Measurements from ENCODE around the gene OSCP1.
"Not testable (repeated sequence)": the region's sequence is repeated elsewhere in the genome, so short reads cannot be mapped to it uniquely, and the experiment has no call there.

The OSCP1 gene

DNA sequence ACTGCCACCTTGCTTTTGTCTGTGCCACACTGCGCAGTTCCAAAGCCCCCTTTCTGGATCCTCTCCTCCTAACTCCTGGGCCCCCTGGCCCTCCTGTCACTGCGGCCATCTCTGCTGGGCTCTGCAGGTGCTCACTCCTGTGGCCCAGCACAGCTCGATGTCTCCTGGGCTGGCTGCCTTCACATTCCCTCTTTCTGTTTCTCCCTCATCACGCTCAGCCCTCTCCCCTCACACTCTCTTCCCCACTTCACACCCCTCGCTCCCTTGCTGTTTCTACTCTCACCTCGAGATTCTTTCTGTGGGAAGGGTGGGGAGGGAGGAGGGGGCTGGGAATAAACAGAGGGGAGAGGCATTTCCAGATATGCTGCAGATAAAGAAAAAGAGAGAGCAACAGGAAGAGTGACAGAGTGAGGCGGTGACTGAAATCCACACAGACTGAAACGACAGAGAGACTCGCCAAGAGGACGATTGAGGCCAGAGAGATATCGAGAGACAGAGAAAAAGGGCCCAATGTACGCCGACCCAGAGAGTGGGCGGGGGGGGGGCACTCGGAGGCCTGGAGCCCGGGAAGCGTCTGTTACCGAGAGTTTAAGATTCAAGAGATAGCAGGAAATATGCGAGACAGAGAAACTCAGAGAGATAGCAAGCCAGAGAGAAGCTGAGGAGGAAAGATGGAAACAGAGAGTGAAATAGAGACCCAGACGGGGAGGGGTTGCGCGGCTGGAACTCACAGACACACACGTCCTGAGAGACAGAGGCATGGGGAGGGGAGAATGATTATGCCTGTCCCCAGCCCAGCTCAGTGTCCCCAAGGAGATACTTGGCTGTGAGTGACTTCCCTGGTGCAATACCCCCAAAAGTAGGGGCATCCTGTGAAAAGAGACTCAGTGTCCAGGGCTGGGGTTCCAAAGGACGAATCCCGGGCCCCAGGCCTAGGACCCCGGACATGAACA is 31.8 kb upstream of the OSCP1 start:
- H3K27me3 Mint-ChIP-seq = peaks cover 27% of the 10 kb centered on the region
- H3K27ac Mint-ChIP-seq (ENCODE audit: low read depth) = peak overlapping the region; percentile 68
- H3K4me1 Mint-ChIP-seq = no peaks in the 10 kb centered on the region

DNA sequence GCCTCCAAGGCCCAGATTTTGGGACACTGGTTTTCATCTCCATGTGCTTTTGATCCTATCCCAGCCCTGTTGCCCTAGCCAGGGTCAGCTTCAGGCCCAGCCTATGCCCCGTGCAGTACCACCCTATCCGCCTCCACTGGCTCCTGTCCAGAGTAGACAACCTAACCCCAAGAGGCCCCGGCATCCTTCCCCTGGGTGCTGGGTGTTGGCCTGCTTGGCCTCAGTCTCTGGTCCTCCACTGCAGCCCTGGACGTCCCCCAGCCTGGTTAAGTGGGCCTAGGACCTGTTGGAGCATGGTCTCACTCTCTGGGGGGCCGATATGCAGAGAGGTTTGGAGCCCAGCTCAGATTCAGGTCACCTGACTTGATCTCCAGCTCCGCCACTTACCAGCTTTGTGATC is 30.8 kb upstream of the OSCP1 start:
- Mint-ChIP-seq H3K4me1 (no peaks in the 10 kb centered on the region), H3K4me3 (no peak overlapping the region), H3K27me3 (peaks cover 27% of the 10 kb centered on the region), H3K9me3 (no peaks in the 10 kb centered on the region), H3K36me3 (ENCODE audit: insufficient read depth) (peaks cover 4% of the 10 kb centered on the region), H3K27ac (ENCODE audit: low read depth) (no peak overlapping the region)
- DNase-seq (ENCODE audit: low spot score in 2 of 2) (no peak), ATAC-seq (replicated peaks; ENCODE audit: extremely low read depth, poor library complexity, severe bottlenecking) (no peak)

More for the DNA sequence above, 31.8 kb upstream of the OSCP1 start:
- Mint-ChIP-seq H3K9me3 (no peaks in the 10 kb centered on the region), H3K4me3 (no peak overlapping the region), H3K36me3 (ENCODE audit: insufficient read depth) (peaks cover 2% of the 10 kb centered on the region)
- ATAC-seq (replicated peaks; ENCODE audit: extremely low read depth, poor library complexity, severe bottlenecking) (no peak), DNase-seq (ENCODE audit: low spot score in 2 of 2) (no peak)

DNA sequence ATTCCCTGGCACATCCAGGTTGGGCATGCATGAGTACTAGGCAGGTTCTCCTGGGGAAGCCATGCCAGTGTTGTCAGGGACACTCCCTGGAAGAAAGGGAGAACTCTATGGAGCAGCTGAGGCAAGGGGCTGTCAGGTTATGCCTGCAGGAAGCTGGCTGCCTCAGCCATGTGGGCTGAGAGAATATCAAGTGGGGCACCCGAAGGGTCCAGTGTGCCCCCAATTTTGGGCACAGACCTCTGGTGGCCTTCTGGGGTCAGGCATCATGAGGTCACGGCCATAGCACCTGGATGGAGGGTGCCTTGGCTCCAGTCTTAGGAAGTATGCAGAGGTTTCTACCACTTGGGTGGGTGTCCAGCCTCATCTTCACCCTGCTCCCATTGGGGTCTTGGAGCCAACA is 29.9 kb upstream of the OSCP1 start:
- DNase-seq (ENCODE audit: low spot score in 2 of 2) = no peak
- peaks cover 4% of the 10 kb centered on the region for H3K36me3 Mint-ChIP-seq (ENCODE audit: insufficient read depth)
- peaks cover 27% of the 10 kb centered on the region for H3K27me3 Mint-ChIP-seq
- no peaks in the 10 kb centered on the region for H3K9me3 Mint-ChIP-seq
- H3K27ac Mint-ChIP-seq (ENCODE audit: low read depth) = no peak overlapping the region
- ATAC-seq (replicated peaks; ENCODE audit: extremely low read depth, poor library complexity, severe bottlenecking) = no peak
- no peaks in the 10 kb centered on the region for H3K4me1 Mint-ChIP-seq
- no peak overlapping the region for H3K4me3 Mint-ChIP-seq

DNA sequence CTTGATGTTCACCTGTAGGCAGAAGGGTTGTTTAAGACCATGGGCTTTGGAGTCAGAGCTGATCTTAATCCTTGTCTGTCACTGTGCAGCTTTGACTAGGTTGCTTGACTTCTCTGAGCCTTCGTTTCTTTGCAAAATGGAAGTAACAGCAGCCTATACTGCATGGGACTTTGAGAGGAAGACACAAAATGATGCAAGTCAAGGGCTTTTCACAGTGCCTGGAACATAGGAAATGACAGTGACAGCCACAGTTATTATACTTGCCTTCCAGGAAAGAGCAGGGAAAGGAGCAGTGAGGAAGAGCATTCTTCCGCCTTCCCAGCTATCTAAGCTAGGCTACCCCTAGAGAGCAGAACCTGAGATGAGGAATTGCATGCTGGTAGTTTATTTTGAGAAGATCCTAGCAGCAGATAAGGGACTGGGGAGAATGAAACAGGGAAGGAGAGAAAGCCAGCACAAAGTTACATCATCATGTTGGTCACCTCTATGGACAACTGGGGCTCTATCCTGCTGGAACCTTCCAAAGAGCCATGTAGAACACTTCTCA is 29.3 kb upstream of the OSCP1 start:
- peaks cover 4% of the 10 kb centered on the region for H3K36me3 Mint-ChIP-seq (ENCODE audit: insufficient read depth)
- no peaks in the 10 kb centered on the region for H3K9me3 Mint-ChIP-seq
- H3K4me1 Mint-ChIP-seq = no peaks in the 10 kb centered on the region
- ATAC-seq (replicated peaks; ENCODE audit: extremely low read depth, poor library complexity, severe bottlenecking) (no peak), DNase-seq (ENCODE audit: low spot score in 2 of 2) (no peak)
- H3K27ac Mint-ChIP-seq (ENCODE audit: low read depth) = no peak overlapping the region
- no peak overlapping the region for H3K4me3 Mint-ChIP-seq
- peaks cover 27% of the 10 kb centered on the region for H3K27me3 Mint-ChIP-seq

DNA sequence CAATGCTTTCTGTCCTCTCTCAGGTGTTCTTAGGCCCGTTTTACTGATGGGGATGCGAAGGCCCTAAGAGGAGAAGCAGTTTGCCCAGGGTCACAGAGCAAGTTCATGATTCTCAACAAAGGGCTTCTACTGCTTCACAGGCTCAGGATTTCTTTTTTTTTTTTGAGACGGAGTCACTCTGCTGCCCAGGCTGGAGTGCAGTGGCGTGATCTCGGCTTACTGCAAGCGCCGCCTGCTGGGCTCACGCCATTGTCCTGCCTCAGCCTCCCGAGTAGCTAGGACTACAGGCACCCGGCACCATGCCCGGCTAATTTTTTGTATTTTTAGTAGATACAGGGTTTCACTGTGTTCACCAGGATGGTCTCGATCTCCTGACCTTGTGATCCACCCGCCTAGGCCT is 27.4 kb upstream of the OSCP1 start:
- not testable (repeated sequence) for H3K36me3 Mint-ChIP-seq (ENCODE audit: insufficient read depth)

DNA sequence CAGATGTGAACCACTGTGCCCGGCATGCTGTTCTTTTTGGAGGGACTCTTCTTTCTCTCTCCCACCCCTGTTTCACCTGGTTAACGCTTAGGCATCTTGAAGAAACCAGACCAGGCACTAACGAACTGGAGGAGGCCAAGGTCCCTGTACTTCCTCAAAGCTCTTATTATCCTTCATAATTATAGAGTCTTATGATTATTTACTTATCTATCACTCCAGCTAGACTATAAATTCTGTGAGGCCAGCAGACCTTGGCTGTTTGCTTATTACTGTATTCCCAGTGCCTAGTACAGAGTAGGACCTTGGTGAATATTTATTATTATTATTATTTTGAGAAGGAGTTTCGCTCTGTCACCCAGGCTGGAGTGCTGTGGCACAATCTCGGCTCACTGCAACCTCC is 26.7 kb upstream of the OSCP1 start:
- no peaks in the 10 kb centered on the region for H3K4me1 Mint-ChIP-seq
- no peak overlapping the region for H3K27ac Mint-ChIP-seq (ENCODE audit: low read depth)
- DNase-seq (ENCODE audit: low spot score in 2 of 2) (no peak), ATAC-seq (replicated peaks; ENCODE audit: extremely low read depth, poor library complexity, severe bottlenecking) (no peak)
- no peak overlapping the region for H3K4me3 Mint-ChIP-seq
- peaks cover 4% of the 10 kb centered on the region for H3K36me3 Mint-ChIP-seq (ENCODE audit: insufficient read depth)
- H3K9me3 Mint-ChIP-seq = no peaks in the 10 kb centered on the region
- peaks cover 20% of the 10 kb centered on the region for H3K27me3 Mint-ChIP-seq

More for the DNA sequence above, 27.4 kb upstream of the OSCP1 start:
- DNase-seq (ENCODE audit: low spot score in 2 of 2); H3K27ac Mint-ChIP-seq (ENCODE audit: low read depth); H3K4me3 Mint-ChIP-seq; ATAC-seq (replicated peaks; ENCODE audit: extremely low read depth, poor library complexity, severe bottlenecking); H3K9me3 Mint-ChIP-seq; H3K4me1 Mint-ChIP-seq: not testable (repeated sequence)
- peaks cover 27% of the 10 kb centered on the region for H3K27me3 Mint-ChIP-seq

DNA sequence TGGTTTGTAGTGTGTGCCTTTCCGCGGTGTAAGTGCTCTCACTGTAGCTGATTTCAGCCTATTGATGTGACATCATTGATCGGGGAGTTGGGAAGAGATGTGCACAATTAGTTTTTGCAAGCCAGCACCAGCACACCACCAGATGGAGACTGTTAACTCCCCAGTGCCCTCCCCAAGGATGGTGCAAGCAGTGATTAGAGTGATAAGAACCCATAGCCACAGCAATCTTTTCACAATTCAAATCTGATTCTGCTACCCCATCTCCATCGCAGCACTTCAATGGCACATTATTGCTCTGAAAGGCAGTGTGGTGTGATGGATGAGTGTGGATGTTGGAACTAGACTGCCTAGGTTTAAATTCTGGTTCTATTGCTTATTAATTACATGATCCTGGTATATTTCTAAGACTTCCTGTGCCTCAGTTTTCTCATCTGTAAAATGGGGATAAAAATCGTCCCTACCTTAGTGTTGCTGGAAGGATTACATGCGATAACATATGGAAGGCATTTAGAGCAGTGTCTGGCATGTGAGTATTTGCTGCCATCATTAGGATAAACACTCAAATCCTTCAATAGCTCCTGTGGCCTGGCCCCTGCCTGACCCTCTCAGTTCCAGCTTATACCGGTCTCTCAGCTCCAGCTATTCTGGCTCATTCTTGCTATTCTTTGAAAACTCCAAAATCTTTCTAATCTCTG is 25.8 kb upstream of the OSCP1 start:
- no peaks in the 10 kb centered on the region for H3K9me3 Mint-ChIP-seq
- peaks cover 4% of the 10 kb centered on the region for H3K36me3 Mint-ChIP-seq (ENCODE audit: insufficient read depth)

DNA sequence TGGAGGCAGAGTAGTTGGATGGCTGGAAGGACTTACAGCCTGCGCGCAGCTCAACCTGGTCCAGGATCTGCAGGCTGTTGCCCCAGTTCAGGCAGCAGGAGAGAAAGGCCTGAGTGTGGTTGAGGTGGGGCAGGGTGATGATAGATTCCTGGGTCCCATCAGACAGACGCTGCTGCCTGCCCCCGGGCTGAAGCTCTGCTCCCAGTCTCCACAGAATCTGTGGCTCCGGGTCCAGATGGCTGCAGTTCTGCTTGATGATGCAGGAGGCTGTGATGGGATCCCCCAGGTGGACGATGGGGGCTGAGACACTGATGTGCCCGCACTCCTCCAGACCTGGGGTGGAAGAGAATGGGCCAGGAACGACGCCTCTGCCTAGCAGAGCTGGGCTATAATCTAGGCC is 25.1 kb upstream of the OSCP1 start:
- Mint-ChIP-seq H3K4me1 (no peaks in the 10 kb centered on the region), H3K9me3 (no peaks in the 10 kb centered on the region)

More for the DNA sequence above, 25.8 kb upstream of the OSCP1 start:
- ATAC-seq (replicated peaks; ENCODE audit: extremely low read depth, poor library complexity, severe bottlenecking) (no peak), DNase-seq (ENCODE audit: low spot score in 2 of 2) (no peak)
- H3K4me3 Mint-ChIP-seq = no peak overlapping the region
- no peak overlapping the region for H3K27ac Mint-ChIP-seq (ENCODE audit: low read depth)
- H3K27me3 Mint-ChIP-seq = peaks cover 13% of the 10 kb centered on the region
- no peaks in the 10 kb centered on the region for H3K4me1 Mint-ChIP-seq

DNA sequence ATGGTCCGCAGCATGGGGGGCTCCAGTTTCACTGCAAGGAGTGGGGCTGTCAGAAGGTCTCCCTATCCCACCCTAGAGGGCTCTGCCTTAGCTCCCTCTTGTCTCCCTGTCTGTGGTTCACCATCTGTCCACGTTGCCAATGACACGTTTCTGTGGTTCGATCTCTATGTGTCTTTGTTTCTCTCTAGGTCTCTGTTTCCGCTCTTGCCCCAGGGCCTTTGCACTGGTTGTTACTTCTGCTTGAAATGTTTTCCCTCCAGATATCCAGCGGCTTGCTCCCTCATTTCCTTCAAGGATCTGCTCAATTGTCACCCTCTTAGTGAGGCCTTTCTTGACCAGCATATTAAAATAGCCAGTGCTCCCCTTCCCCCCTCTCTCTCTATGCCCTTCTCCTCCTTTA is 22.4 kb upstream of the OSCP1 start:
- H3K27me3 Mint-ChIP-seq = no peaks in the 10 kb centered on the region
- no peak for DNase-seq (ENCODE audit: low spot score in 2 of 2)
- H3K36me3 Mint-ChIP-seq (ENCODE audit: insufficient read depth) = peaks cover 4% of the 10 kb centered on the region
- H3K9me3 Mint-ChIP-seq = no peaks in the 10 kb centered on the region
- H3K4me3 Mint-ChIP-seq = no peak overlapping the region
- no peaks in the 10 kb centered on the region for H3K4me1 Mint-ChIP-seq
- no peak overlapping the region for H3K27ac Mint-ChIP-seq (ENCODE audit: low read depth)
- no peak for ATAC-seq (replicated peaks; ENCODE audit: extremely low read depth, poor library complexity, severe bottlenecking)

More for the DNA sequence above, 25.1 kb upstream of the OSCP1 start:
- Mint-ChIP-seq H3K4me3 (no peak overlapping the region), H3K27ac (ENCODE audit: low read depth) (no peak overlapping the region), H3K27me3 (peaks cover 13% of the 10 kb centered on the region), H3K36me3 (ENCODE audit: insufficient read depth) (peaks cover 4% of the 10 kb centered on the region)
- DNase-seq (ENCODE audit: low spot score in 2 of 2) = no peak
- no peak for ATAC-seq (replicated peaks; ENCODE audit: extremely low read depth, poor library complexity, severe bottlenecking)

DNA sequence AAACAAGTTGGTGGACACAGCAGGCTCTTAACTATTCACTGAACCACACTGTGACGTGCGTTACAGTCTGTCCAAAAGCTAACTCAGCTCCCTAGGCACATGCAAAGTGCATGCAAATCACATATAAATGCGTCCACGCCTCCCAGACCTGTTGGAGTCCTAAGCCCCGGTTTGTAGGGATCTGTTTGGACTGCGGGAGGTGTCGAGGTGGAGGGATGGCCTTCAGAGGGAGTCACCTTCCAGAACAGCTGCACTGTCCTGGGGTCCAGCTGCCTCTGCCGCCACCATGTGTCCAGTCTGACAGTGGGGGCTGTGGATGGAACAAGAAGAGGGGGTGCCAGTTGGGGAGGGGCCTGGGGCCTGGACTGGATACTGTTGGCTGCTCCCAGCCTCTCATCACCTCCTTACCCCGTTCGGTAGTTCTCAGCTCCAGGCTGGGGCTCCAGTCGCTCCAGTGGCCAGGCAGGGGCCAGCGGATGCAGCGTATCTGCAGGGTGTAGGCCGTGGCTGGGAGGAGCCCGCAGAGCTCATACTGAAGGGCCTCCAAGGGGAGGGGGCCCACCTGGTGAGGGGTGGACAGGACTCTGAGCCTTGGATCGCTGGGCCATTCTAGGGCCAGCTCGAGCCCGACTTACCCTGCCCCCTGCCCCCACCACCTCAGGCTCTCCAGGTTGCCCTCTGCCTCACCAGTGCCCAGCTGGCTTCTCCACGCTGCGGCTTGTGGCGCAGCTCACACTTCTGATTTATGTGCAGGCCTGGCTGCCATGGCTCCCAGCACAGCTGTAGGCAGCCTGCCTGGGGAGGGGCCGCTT is 21.8 kb upstream of the OSCP1 start:
- ATAC-seq (replicated peaks; ENCODE audit: extremely low read depth, poor library complexity, severe bottlenecking) (no peak), DNase-seq (ENCODE audit: low spot score in 2 of 2) (no peak)
- Mint-ChIP-seq H3K36me3 (ENCODE audit: insufficient read depth) (peaks cover 4% of the 10 kb centered on the region), H3K4me3 (no peak overlapping the region), H3K27me3 (no peaks in the 10 kb centered on the region), H3K27ac (ENCODE audit: low read depth) (no peak overlapping the region), H3K4me1 (no peaks in the 10 kb centered on the region), H3K9me3 (no peaks in the 10 kb centered on the region)

DNA sequence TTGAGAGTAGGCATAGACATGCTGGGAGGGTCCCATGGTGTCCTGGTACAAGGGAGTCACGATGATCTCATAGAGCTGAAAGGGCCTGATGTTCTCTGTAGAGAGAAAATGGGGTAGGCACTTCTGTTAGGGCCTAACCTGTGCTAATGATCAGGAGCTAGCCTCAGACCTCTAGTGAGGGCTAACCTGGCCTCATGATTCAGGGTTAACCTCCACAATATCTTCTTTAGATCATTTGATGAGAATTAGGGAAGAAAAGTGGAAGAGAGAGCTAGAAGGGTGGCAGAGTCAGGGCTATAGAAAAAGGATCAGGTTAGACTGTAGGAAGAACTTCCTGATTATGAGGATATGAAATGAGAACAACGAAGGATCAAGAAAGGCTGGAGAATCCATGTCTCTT is 18.9 kb upstream of the OSCP1 start:
- no peaks in the 10 kb centered on the region for H3K9me3 Mint-ChIP-seq
- H3K27ac Mint-ChIP-seq (ENCODE audit: low read depth) = no peak overlapping the region
- H3K4me1 Mint-ChIP-seq = peaks cover under 1% of the 10 kb centered on the region
- H3K27me3 Mint-ChIP-seq = no peaks in the 10 kb centered on the region
- DNase-seq (ENCODE audit: low spot score in 2 of 2) (no peak), ATAC-seq (replicated peaks; ENCODE audit: extremely low read depth, poor library complexity, severe bottlenecking) (no peak)
- H3K36me3 Mint-ChIP-seq (ENCODE audit: insufficient read depth) = peaks cover 4% of the 10 kb centered on the region
- no peak overlapping the region for H3K4me3 Mint-ChIP-seq
